Keratinocyte (primary cell): Measurements from ENCODE around the gene PLCL2. TPM values are rescaled to one million over a fixed set of nuclear protein-coding genes. Genes with fewer than 3 reads are reported as not detected.

ENCODE experiments used
- DNase-seq: peaks from one replicate; pipeline ENCODE4 v3.0.0-alpha.2; 2011; ENCODE audit warnings: low read depth, missing footprints, low spot score
- FAIRE-seq: peaks from 2 replicates; lab custom pipeline; 2011; peaks lifted over from hg19 to GRCh38; lab: Jason Lieb, UNC
- H2AFZ ChIP-seq: 2 replicates; pipeline ENCODE4 v1.6.0; 2012; ENCODE audit warnings: low read length, control low read depth, inconsistent platforms; ENCODE audit not compliant: control insufficient read depth
- H3K27ac ChIP-seq: 2 replicates; pipeline ENCODE4 v1.5.1; 2011; ENCODE audit warnings: low read length; ENCODE audit not compliant: control insufficient read depth, insufficient read depth
- H3K27me3 ChIP-seq: 3 replicates; pipeline ENCODE4 v1.6.0; 2011; ENCODE audit warnings: low read length; ENCODE audit not compliant: control insufficient read depth, insufficient read depth; ENCODE audit errors: extremely low read depth
- H3K36me3 ChIP-seq, 2 experiments: 2 replicates in 1 of 2; 3 replicates in 1 of 2; pipeline ENCODE4 v1.5.1; 2011; ENCODE audit warnings: low read length in 2 of 2, mild to moderate bottlenecking in 1 of 2; ENCODE audit not compliant: control insufficient read depth in 2 of 2, insufficient read depth in 2 of 2; ENCODE audit errors: extremely low read depth in 1 of 2
- H3K4me1 ChIP-seq: 3 replicates; pipeline ENCODE4 v1.5.1; 2011; ENCODE audit warnings: low read length; ENCODE audit not compliant: control insufficient read depth, insufficient read depth; ENCODE audit errors: extremely low read depth
- H3K4me2 ChIP-seq: 3 replicates; pipeline ENCODE4 v1.6.0; 2011; ENCODE audit warnings: low read depth, low read length; ENCODE audit not compliant: control insufficient read depth, insufficient read depth; ENCODE audit errors: extremely low read depth
- H3K4me3 ChIP-seq, 3 experiments: fragments of 200-600 bp in 1 of 3; sonication (generic) in 1 of 3; 2 replicates in 2 of 3; 3 replicates in 1 of 3; pipeline ENCODE4 v1.5.1; 2011 to 2016; ENCODE audit warnings: low read length in 3 of 3, mild to moderate bottlenecking in 3 of 3, control low read depth in 2 of 3, inconsistent platforms in 1 of 3, low read depth in 1 of 3, mixed read lengths in 1 of 3, mixed run types in 1 of 3, moderate library complexity in 1 of 3; ENCODE audit not compliant: control insufficient read depth in 2 of 3, insufficient read depth in 2 of 3; ENCODE audit errors: extremely low read depth in 1 of 3
- H3K79me2 ChIP-seq: 2 replicates; pipeline ENCODE4 v1.6.0; 2012; ENCODE audit warnings: low read length; ENCODE audit not compliant: control insufficient read depth, insufficient read depth
- H3K9ac ChIP-seq: 3 replicates; pipeline ENCODE4 v1.6.0; 2011; ENCODE audit warnings: low read length; ENCODE audit not compliant: control insufficient read depth, insufficient read depth; ENCODE audit errors: extremely low read depth
- H3K9me1 ChIP-seq: 3 replicates; pipeline ENCODE4 v1.6.0; 2011; ENCODE audit warnings: low read length; ENCODE audit not compliant: control insufficient read depth, insufficient read depth; ENCODE audit errors: extremely low read depth
- H3K9me3 ChIP-seq: 2 replicates; pipeline ENCODE4 v1.5.1; 2012; ENCODE audit warnings: low read depth, low read length; ENCODE audit not compliant: control insufficient read depth
- H4K20me1 ChIP-seq: 3 replicates; pipeline ENCODE4 v1.6.0; 2011; ENCODE audit warnings: low read length; ENCODE audit not compliant: control insufficient read depth, insufficient read depth; ENCODE audit errors: extremely low read depth
- CTCF ChIP-seq, 3 experiments: IDR thresholded peaks in 1 of 3; conservative IDR thresholded peaks in 1 of 3; optimal IDR thresholded peaks in 1 of 3; 2 replicates in 2 of 3; 3 replicates in 1 of 3; pipeline versions ENCODE3 to v1.5.1; 2011; ENCODE audit warnings: low read length in 3 of 3, mild to moderate bottlenecking in 3 of 3, moderate library complexity in 2 of 3, control low read depth in 1 of 3, inconsistent platforms in 1 of 3; ENCODE audit not compliant: insufficient read depth in 2 of 3; ENCODE audit errors: extremely low read depth in 1 of 3
- EZH2 ChIP-seq: IDR thresholded peaks from one replicate; pipeline ENCODE4 v1.6.1; 2012; ENCODE audit warnings: inconsistent platforms, mild to moderate bottlenecking, low read length, moderate library complexity
- dilution Hi-C: fragments of 300-500 bp; cut with MboI; formaldehyde crosslinking; loops from one replicate; pipeline ENCODE4 v1.7.0; 2020; ENCODE audit warnings: low sequenced_read_pairs; ENCODE audit not compliant: extremely low pct_ligation_motif_present
- polyA plus RNA-seq, 5 experiments: library from polyadenylated mRNA; depleted of rRNA in 3 of 5; stranded (reverse) in 3 of 5; stranded (forward) in 1 of 5; unstranded in 1 of 5; fragments of >200 nt; gene quantifications; 1 replicate in 1 of 5; 2 replicates in 3 of 5; 3 replicates in 1 of 5; pipeline versions ENCODE4 v1.2.1 to v1.2.3, GENCODE V29; 2011 to 2012; ENCODE audit warnings: missing spikeins in 2 of 5, low read depth in 1 of 5, low replicate concordance in 1 of 5

The PLCL2 gene
- polyA plus RNA-seq, 1 donor (not counting 4 experiments of a cell fraction or from before 2014, with no cell fraction given) = 0.20 TPM

GRCh38 chr3:17033516-17034168 lies 148.9 kb downstream of the PLCL2 start:
- H3K9ac ChIP-seq = no peak overlapping the region
- DNase-seq (no peak), FAIRE-seq (no peak)
- H3K27ac ChIP-seq = no peak overlapping the region
- H4K20me1 ChIP-seq = no peaks in the 10 kb centered on the region
- H3K36me3 ChIP-seq = no peaks in the 10 kb centered on the region
- no peaks in the 10 kb centered on the region for H3K79me2 ChIP-seq
- no peak overlapping the region for H3K4me3 ChIP-seq
- dilution Hi-C loops = no loop called here
- H3K4me2 ChIP-seq = no peak overlapping the region
- H3K9me3 ChIP-seq = no peaks in the 10 kb centered on the region
- no peak overlapping the region for H2AFZ ChIP-seq
- no peaks in the 10 kb centered on the region for H3K27me3 ChIP-seq
- peaks cover 2% of the 10 kb centered on the region for H3K4me1 ChIP-seq
- TF ChIP-seq EZH2 = no peak
- TF ChIP-seq CTCF (optimal IDR thresholded peaks at IDR 0.05 in 1 of 3, IDR thresholded peaks at IDR 0.05 in 1 of 3, conservative IDR thresholded peaks at IDR 0.05 in 1 of 3; ENCODE audit: extremely low read depth in 1 of 3, insufficient read depth in 2 of 3, low read length in 3 of 3) = no peak
- no peaks in the 10 kb centered on the region for H3K9me1 ChIP-seq

GRCh38 chr3:17035033-17035432 lies 150.3 kb downstream of the PLCL2 start:
- Histone ChIP-seq H3K27me3 (no peaks in the 10 kb centered on the region), H3K9ac (no peak overlapping the region), H3K4me1 (peaks cover 15% of the 10 kb centered on the region), H3K4me2 (no peak overlapping the region), H3K79me2 (no peaks in the 10 kb centered on the region), H3K27ac (no peak overlapping the region), H4K20me1 (no peaks in the 10 kb centered on the region), H3K9me1 (no peaks in the 10 kb centered on the region), H3K9me3 (no peaks in the 10 kb centered on the region), H2AFZ (no peak overlapping the region), H3K36me3 (no peaks in the 10 kb centered on the region), H3K4me3 (no peak overlapping the region)
- no peak for DNase-seq
- dilution Hi-C loops = no loop called here
- TF ChIP-seq CTCF (optimal IDR thresholded peaks at IDR 0.05 in 1 of 3, IDR thresholded peaks at IDR 0.05 in 1 of 3, conservative IDR thresholded peaks at IDR 0.05 in 1 of 3; ENCODE audit: extremely low read depth in 1 of 3, insufficient read depth in 2 of 3, low read length in 3 of 3) = no peak
- TF ChIP-seq EZH2 = no peak
- no peak for FAIRE-seq
